C4-2B (cell line): ENCODE data around the gene SSH3.

Experiments
- ZFX ChIP-seq: fragments of 450-650 bp; IDR thresholded peaks from 2 replicates; pipeline ENCODE4 v1.6.1; 2017
- TF ChIP-seq, protein P1 (sequence below): fragments of 450-650 bp; conservative IDR thresholded peaks from 2 replicates; pipeline ENCODE4 v1.5.1; 2017; ENCODE audit warnings: mild to moderate bottlenecking

DNA sequence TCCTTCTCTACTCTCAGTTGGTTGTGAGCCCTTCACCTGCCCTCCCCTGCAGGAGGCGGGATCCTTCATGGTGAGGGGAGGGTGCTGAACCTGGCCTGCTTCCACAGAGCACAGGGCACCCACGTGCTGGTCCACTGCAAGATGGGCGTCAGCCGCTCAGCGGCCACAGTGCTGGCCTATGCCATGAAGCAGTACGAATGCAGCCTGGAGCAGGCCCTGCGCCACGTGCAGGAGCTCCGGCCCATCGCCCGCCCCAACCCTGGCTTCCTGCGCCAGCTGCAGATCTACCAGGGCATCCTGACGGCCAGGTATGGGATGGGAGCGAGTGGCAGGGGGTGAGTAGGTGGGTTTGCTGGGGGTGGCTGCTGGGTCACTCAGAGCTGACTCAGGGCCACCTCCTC is 6.3 kb downstream of the SSH3 start:
- TF ChIP-seq, protein P1, sequence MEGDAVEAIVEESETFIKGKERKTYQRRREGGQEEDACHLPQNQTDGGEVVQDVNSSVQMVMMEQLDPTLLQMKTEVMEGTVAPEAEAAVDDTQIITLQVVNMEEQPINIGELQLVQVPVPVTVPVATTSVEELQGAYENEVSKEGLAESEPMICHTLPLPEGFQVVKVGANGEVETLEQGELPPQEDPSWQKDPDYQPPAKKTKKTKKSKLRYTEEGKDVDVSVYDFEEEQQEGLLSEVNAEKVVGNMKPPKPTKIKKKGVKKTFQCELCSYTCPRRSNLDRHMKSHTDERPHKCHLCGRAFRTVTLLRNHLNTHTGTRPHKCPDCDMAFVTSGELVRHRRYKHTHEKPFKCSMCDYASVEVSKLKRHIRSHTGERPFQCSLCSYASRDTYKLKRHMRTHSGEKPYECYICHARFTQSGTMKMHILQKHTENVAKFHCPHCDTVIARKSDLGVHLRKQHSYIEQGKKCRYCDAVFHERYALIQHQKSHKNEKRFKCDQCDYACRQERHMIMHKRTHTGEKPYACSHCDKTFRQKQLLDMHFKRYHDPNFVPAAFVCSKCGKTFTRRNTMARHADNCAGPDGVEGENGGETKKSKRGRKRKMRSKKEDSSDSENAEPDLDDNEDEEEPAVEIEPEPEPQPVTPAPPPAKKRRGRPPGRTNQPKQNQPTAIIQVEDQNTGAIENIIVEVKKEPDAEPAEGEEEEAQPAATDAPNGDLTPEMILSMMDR: no peak
- TF ChIP-seq ZFX: no peak
